Middle frontal gyrus (tissue), 1 donor: ENCODE data around the gene ADH6.
A peak's percentile ranks its signal among the peaks of the same experiment; 100 is the strongest.
"Not testable (repeated sequence)": the region's sequence is repeated elsewhere in the genome, so short reads cannot be mapped to it uniquely, and the experiment has no call there.

Experiments used
- DNase-seq: peaks from one replicate; pipeline ENCODE4 v3.0.0-alpha.2; 2015; ENCODE audit warnings: low spot score; ENCODE audit errors: extremely low spot score

ADH6 gene

GRCh38 chr4:99219072-99219471, at the start of gene ADH6:
Gene ADH6 (minus strand): TSS chr4:99219246. CDS start chr4:99219152, 94 bp downstream.
- DNase-seq, result no peak

- no peak for DNase-seq
Observed at GRCh38 chr4:99264927-99265326, 45.9 kb upstream of the ADH6 start.

- no peak for DNase-seq
Observed at GRCh38 chr4:99252746-99253145, 33.7 kb upstream of the ADH6 start.

GRCh38 chr4:99248714-99249113, 29.7 kb upstream of the ADH6 start:
- DNase-seq, result no peak

GRCh38 chr4:99235955-99236354, 16.9 kb upstream of the ADH6 start:
- DNase-seq, result no peak

GRCh38 chr4:99234331-99235010, 15.4 kb upstream of the ADH6 start:
- no peak for DNase-seq

GRCh38 chr4:99233397-99233796, 14.4 kb upstream of the ADH6 start:
- not testable (repeated sequence) for DNase-seq

- DNase-seq, result not testable (repeated sequence)
Observed at GRCh38 chr4:99228706-99229105, 9.7 kb upstream of the ADH6 start.

GRCh38 chr4:99227646-99228045, 8.6 kb upstream of the ADH6 start:
- not testable (repeated sequence) for DNase-seq

GRCh38 chr4:99221980-99222379, 2.9 kb upstream of the ADH6 start:
- no peak for DNase-seq

- no peak for DNase-seq
Observed at GRCh38 chr4:99219479-99219878, 433 bp upstream of the ADH6 start.

- DNase-seq, result no peak
Observed at GRCh38 chr4:99215521-99215920, 3.5 kb downstream of the ADH6 start.

- DNase-seq, result no peak
Observed at GRCh38 chr4:99210789-99211188, 8.3 kb downstream of the ADH6 start.

GRCh38 chr4:99209671-99210070, 9.4 kb downstream of the ADH6 start:
- no peak for DNase-seq

GRCh38 chr4:99208719-99209075, 10.3 kb downstream of the ADH6 start:
- DNase-seq, result no peak

GRCh38 chr4:99207911-99208718, 10.9 kb downstream of the ADH6 start:
- no peak for DNase-seq

GRCh38 chr4:99207069-99207743, 11.8 kb downstream of the ADH6 start:
- no peak for DNase-seq

GRCh38 chr4:99205153-99205979, 13.7 kb downstream of the ADH6 start:
- DNase-seq, result peak; percentile 26

- no peak for DNase-seq
Observed at GRCh38 chr4:99202536-99202935, 16.5 kb downstream of the ADH6 start.

GRCh38 chr4:99202094-99202493, 17.0 kb downstream of the ADH6 start:
- DNase-seq, result no peak

GRCh38 chr4:99201690-99202089, 17.4 kb downstream of the ADH6 start:
- no peak for DNase-seq
